Osteocyte (in vitro differentiated cells): ENCODE measurements around the gene IMPDH1. TPM values are rescaled to one million over a fixed set of nuclear protein-coding genes. Genes with fewer than 3 reads are reported as not detected.
A peak's percentile ranks its signal among the peaks of the same experiment; 100 is the strongest.

Source experiments
- DNase-seq: peaks from one replicate; pipeline ENCODE4 v3.0.0; 2021; ENCODE audit warnings: mixed read lengths; ENCODE audit not compliant: unreplicated experiment; ENCODE audit errors: extremely low spot score
- H3K27ac Mint-ChIP-seq: one replicate; pipeline ENCODE4 v1.8.0; 2021; ENCODE audit warnings: mild to moderate bottlenecking, mixed read lengths; ENCODE audit not compliant: unreplicated experiment
- H3K27me3 Mint-ChIP-seq: one replicate; pipeline ENCODE4 v1.8.0; 2021; ENCODE audit warnings: mixed read lengths; ENCODE audit not compliant: unreplicated experiment
- H3K36me3 Mint-ChIP-seq: one replicate; pipeline ENCODE4 v1.8.0; 2021; ENCODE audit warnings: mixed read lengths; ENCODE audit not compliant: unreplicated experiment
- H3K4me1 Mint-ChIP-seq: one replicate; pipeline ENCODE4 v1.8.0; 2021; ENCODE audit warnings: mixed read lengths; ENCODE audit not compliant: unreplicated experiment
- H3K4me3 Mint-ChIP-seq: one replicate; pipeline ENCODE4 v1.8.0; 2021; ENCODE audit warnings: mild to moderate bottlenecking, moderate library complexity, mixed read lengths; ENCODE audit not compliant: unreplicated experiment
- H3K9me3 Mint-ChIP-seq: one replicate; pipeline ENCODE4 v1.8.0; 2021; ENCODE audit warnings: mixed read lengths; ENCODE audit not compliant: unreplicated experiment
- total RNA-seq: library from RNA; stranded (reverse); gene quantifications from 2 replicates; pipeline ENCODE4 v1.2.1, GENCODE V29; 2021
- TF ChIP-seq, protein P1 (sequence below): fragments of 200-600 bp; sonication (generic); IDR thresholded peaks from 2 replicates; pipeline ENCODE4 v1.5.0; 2021; ENCODE audit warnings: antibody characterized with exemption, mild to moderate bottlenecking, moderate library complexity

IMPDH1 gene
- total RNA-seq, 1 donor from 2014 or later, result 33.5 TPM

DNA sequence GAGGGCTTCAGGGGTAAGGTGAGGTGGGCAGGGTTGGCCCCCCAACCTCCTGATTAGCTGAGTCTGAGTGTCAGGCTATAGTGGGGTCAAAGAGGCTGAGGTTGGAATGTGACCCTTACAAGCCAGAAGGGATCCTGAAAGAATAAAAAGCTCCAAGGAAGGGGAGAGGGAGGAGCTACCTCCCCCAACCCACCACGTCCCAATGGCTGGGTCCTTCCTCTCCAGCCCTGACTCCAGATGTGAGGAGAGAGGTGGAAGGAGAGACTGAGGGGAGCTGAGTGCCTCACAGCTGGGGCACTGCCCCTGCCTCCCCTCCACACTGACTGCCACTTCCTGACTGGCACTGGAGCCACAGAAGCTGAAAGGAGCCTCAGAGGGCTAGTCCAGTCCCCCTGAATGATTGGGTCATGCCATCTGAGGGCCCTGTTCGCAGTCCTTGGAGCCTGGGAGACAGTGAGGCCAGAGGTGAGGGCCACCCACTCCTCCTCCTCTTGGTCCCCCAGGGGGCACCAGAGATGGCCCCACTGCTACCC lies 20.6 kb downstream of the IMPDH1 start:
- Mint-ChIP-seq H3K27me3 (peaks cover 7% of the 10 kb centered on the region), H3K9me3 (no peaks in the 10 kb centered on the region), H3K4me1 (peaks cover 2% of the 10 kb centered on the region), H3K36me3 (no peaks in the 10 kb centered on the region), H3K4me3 (no peak overlapping the region), H3K27ac (no peak overlapping the region)
- DNase-seq, result no peak
- TF ChIP-seq, protein P1, sequence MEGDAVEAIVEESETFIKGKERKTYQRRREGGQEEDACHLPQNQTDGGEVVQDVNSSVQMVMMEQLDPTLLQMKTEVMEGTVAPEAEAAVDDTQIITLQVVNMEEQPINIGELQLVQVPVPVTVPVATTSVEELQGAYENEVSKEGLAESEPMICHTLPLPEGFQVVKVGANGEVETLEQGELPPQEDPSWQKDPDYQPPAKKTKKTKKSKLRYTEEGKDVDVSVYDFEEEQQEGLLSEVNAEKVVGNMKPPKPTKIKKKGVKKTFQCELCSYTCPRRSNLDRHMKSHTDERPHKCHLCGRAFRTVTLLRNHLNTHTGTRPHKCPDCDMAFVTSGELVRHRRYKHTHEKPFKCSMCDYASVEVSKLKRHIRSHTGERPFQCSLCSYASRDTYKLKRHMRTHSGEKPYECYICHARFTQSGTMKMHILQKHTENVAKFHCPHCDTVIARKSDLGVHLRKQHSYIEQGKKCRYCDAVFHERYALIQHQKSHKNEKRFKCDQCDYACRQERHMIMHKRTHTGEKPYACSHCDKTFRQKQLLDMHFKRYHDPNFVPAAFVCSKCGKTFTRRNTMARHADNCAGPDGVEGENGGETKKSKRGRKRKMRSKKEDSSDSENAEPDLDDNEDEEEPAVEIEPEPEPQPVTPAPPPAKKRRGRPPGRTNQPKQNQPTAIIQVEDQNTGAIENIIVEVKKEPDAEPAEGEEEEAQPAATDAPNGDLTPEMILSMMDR, result no peak

DNA sequence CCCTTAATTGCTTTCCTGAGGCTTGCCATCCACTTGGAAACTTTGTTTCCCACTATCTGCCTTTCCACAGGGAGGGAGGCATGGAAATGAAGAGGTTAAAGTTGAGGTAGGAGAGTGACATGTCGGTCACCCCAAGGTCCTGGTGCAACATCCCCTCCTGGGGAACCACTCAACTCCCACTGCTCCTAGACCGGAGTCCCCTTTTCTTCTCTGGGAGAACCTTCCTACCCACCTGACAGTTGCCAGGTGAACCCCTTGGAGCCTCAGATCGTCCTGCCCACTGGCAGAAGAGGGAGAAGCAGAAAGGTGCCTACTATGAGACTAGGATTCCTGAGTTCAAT lies 21.7 kb downstream of the IMPDH1 start:
- Mint-ChIP-seq H3K4me1 (peaks cover 2% of the 10 kb centered on the region), H3K36me3 (no peaks in the 10 kb centered on the region), H3K4me3 (no peak overlapping the region), H3K27ac (no peak overlapping the region), H3K9me3 (no peaks in the 10 kb centered on the region), H3K27me3 (peaks cover 7% of the 10 kb centered on the region)
- TF ChIP-seq, protein P1, result no peak
- DNase-seq, result no peak

DNA sequence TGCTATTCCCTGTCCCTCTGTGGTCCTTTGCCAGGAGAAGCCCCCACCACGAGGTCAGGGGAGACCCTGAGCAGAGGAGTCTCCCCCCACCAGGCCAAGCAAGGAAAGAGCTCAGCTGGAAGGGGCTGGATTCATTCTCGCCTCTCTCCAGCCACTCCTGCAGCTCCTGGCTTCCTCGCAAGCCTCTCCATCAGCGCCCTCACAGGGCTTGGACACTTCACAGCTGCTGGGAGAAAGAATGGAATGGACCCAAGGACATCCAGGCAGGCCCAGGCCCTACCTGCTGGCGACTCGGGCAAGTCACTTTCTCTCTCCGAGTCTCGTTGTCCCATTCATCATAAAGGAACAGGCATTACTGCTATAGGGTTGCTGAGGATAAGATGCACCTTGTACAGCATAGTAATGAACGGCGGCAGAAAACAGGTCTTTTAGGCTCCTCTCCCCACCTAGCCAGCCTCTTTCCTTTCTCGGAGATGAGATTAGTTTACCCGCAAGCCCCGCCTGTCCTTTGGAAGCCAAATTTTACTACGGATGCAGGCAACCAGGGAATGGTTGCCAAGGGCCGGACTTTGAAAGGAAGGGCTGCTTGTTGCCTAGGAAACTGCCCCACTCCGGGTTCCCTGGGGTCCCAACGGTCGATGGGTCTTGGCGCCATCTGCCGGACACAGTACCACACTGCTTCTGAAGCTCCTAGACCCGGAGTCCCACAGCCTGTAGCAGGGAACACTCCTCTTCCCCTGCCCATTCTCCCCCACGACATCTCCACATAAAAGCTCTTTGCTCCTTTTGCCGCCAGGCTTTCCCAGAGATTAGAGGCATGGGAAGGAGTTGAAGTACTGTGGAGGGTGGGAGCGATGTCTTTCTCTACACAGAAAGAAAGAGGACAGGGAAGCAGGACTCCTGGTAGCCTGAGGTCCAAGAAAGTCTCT lies 22.3 kb downstream of the IMPDH1 start:
- H3K27ac Mint-ChIP-seq, result no peak overlapping the region
- peaks cover 2% of the 10 kb centered on the region for H3K4me1 Mint-ChIP-seq
- no peak overlapping the region for H3K4me3 Mint-ChIP-seq
- H3K36me3 Mint-ChIP-seq, result no peaks in the 10 kb centered on the region
- no peaks in the 10 kb centered on the region for H3K9me3 Mint-ChIP-seq
- DNase-seq, result peak; percentile 93
- TF ChIP-seq, protein P1, result peak; percentile 92
- peaks cover 7% of the 10 kb centered on the region for H3K27me3 Mint-ChIP-seq

DNA sequence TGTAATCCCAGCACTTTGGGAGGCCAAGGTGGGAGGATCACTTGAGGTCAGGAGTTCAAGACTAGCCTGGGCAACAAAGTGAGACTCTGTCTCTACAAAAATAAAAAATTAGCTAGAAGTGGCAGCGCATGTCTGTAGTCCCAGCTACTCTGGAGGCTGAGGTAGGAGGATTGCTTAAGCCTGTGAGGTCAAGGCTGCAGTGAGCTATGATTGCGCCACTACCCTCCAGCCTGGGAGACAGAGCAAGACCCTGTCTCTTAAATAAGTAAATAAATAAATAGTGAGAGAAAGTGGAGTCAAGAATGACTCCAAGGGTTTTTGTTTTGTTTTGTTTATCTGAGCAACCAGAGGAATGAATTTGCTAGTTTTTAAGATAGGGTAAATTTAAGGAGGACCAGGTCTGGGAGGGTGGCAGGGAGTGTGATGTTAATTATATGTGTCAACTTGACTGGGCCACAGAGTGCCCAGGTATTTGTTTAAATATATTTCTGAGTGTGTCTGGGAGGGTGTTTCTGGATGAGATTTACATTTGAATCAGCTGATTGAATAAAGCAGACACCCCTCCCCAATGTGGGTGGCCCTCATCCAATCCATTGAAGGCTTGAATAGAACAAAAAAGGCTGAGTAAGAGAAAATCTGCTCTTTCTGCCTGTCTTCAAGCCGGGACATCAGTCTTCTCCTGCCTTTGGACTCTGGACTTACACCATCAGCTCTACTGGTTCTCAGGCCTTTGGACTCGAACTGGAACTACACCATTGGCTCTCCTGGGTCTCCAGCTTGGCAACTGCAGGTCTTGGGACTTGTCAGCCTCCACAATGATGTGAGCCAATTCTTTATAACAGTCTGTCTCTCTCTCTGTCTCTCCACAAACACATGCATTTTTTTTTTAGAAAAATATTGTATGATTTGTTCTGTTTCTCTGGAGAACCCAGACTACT lies 23.5 kb downstream of the IMPDH1 start:
- H3K4me1 Mint-ChIP-seq, result peaks cover 2% of the 10 kb centered on the region
- no peak overlapping the region for H3K27ac Mint-ChIP-seq
- no peaks in the 10 kb centered on the region for H3K36me3 Mint-ChIP-seq

More for the DNA sequence above, 23.5 kb downstream of the IMPDH1 start:
- H3K9me3 Mint-ChIP-seq, result no peaks in the 10 kb centered on the region
- TF ChIP-seq, protein P1, result no peak
- H3K4me3 Mint-ChIP-seq, result no peak overlapping the region
- DNase-seq, result no peak
- H3K27me3 Mint-ChIP-seq, result peaks cover 7% of the 10 kb centered on the region
